GM18873 (cell line): ENCODE measurements around the gene NEK2.

Source experiments
- ATAC-seq: cut with Tn5 transposase; IDR thresholded peaks from one replicate; pipeline ENCODE4 v1.9.1; 2021; ENCODE audit warnings: mild to moderate bottlenecking, moderate library complexity, moderate number of reproducible peaks; ENCODE audit not compliant: unreplicated experiment, low FRiP score

Gene NEK2

DNA sequence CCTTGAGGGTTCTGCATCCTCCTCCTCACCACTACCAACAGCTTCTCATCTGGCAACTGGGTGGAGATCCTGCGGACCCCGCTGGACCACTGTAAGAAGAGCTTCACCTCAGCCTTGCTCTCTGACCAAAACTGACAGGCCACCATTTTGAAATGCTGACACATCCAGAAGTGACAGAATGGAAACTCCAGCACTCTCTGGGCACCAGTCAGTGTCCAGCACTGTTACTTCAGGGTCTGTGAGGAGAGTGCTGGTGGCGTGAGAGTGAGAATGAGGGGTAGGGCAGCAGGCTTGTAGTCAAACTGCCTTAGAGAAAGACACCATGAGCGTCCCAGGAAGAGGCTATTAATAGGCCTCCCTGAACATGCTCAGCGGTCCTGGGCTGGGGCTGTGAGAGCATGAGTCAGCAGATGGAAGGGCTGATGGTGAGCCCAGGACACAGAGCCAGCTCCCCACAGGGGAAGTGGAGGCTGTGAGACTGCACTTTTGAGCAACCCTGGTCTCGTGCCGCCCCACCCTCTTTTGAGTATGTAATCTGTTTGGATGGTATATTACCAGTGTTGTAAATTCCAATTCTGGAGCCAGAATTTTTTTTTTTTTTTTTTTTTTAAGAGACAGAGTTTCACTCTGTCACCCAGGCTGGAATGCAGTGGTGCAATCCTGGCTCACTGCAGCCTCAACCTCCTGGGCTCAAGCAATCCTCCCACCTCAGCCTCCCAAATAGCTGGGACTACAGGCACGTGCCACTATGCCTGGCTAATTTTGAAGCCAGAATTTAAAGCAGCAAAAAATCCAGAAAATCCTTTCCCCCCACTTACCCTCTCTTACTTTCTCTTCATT, 62.1 kb downstream of the NEK2 start:
- ATAC-seq, result no peak

DNA sequence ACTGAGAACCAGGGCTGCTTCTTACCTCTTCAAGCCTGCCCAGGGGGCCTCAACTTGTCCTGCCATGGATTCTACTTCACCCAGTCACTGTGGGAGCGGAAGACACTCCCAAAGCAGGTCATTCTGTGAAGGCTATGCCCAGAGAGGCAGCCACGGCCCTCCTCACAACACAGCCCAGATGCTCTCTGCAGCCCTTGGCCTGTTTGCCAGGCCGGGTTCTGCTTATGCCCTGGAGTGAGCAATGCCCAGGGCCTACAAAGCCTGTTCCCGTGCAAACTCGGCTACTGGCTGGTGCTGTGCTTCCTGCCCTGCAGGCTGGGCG, 62.7 kb downstream of the NEK2 start:
- no peak for ATAC-seq
